Fibroblast of skin of scalp (primary cell): ENCODE results near the gene HTRA3. TPM values are rescaled to one million over a fixed set of nuclear protein-coding genes. Genes with fewer than 3 reads are reported as not detected.
A peak's percentile ranks its signal among the peaks of the same experiment; 100 is the strongest.

Source experiments
- DNase-seq: peaks from one replicate; pipeline ENCODE4 v3.0.0-alpha.2; 2013
- polyA plus RNA-seq, 2 experiments: library from polyadenylated mRNA; unstranded; fragments of 120-200 nt; gene quantifications; one replicate each; pipeline ENCODE4 v1.2.1, GENCODE V29; 2013; ENCODE audit not compliant: insufficient read length in 2 of 2

The HTRA3 gene
- 20.3 TPM for polyA plus RNA-seq (2013, experiment 1 of 2; ENCODE audit: insufficient read length)
- polyA plus RNA-seq (2013, experiment 2 of 2; ENCODE audit: insufficient read length) = 22.5 TPM

GRCh38 chr4:8269535-8270417 is at the start of gene HTRA3:
TSS of gene HTRA3 (plus strand) at chr4:8269754. CDS start at chr4:8269969, 215 bp downstream.
- peak; percentile 69 for DNase-seq

- DNase-seq = no peak
Observed at GRCh38 chr4:8220661-8221450, 48.7 kb upstream of the HTRA3 start.

GRCh38 chr4:8221476-8221875 is 48.1 kb upstream of the HTRA3 start:
- no peak for DNase-seq

GRCh38 chr4:8221985-8222384 is 47.6 kb upstream of the HTRA3 start:
- DNase-seq = no peak

- DNase-seq = no peak
Observed at GRCh38 chr4:8222609-8223388, 46.8 kb upstream of the HTRA3 start.

GRCh38 chr4:8224267-8224974 is 45.1 kb upstream of the HTRA3 start:
- no peak for DNase-seq

- no peak for DNase-seq
Observed at GRCh38 chr4:8224975-8225625, 44.5 kb upstream of the HTRA3 start.

- DNase-seq = no peak
Observed at GRCh38 chr4:8225706-8226443, 43.7 kb upstream of the HTRA3 start.

GRCh38 chr4:8227201-8227770 is 42.3 kb upstream of the HTRA3 start:
- no peak for DNase-seq

- DNase-seq = no peak
Observed at GRCh38 chr4:8227771-8228318, 41.7 kb upstream of the HTRA3 start.

- peak; percentile 75 for DNase-seq
Observed at GRCh38 chr4:8228319-8229250, 41.0 kb upstream of the HTRA3 start.

GRCh38 chr4:8229331-8229975 is 40.1 kb upstream of the HTRA3 start:
- no peak for DNase-seq

- DNase-seq = no peak
Observed at GRCh38 chr4:8230033-8230432, 39.5 kb upstream of the HTRA3 start.

GRCh38 chr4:8230891-8231290 is 38.7 kb upstream of the HTRA3 start:
- DNase-seq = peak; percentile 77

- no peak for DNase-seq
Observed at GRCh38 chr4:8231551-8232049, 38.0 kb upstream of the HTRA3 start.

GRCh38 chr4:8232748-8233147 is 36.8 kb upstream of the HTRA3 start:
- DNase-seq = no peak

GRCh38 chr4:8233672-8234484 is 35.7 kb upstream of the HTRA3 start:
- no peak for DNase-seq
